ENCODE results near the gene FLG. TPM values are rescaled to one million over a fixed set of nuclear protein-coding genes. Genes with fewer than 3 reads are reported as not detected.

The FLG gene
- total RNA-seq, 1 experiment from 2014 or later: not detected

DNA sequence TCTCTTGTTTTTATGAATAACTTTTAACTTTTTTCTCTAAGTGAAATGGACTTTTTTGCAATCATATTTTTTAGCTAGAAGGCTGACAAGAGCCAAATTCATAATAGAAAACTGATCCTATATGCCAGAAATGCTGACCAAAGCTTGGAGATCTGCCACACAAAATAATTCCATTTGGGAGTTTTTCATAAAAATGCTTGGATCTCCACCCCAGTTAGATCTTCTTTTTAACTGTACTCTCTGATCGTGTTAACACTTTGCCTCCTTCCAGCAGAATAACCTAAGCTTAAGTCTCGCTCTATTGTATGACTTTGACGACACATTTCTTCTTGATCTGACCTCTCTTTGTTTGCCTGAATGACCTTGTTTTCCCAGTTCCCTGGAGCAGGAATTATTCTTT, 18.0 kb upstream of the FLG start (continued):
- TF ChIP-seq AFF4 (CRISPR knock-in tag; IDR thresholded peaks at IDR 0.05; ENCODE audit: borderline replicate concordance) (no peak), ZNF423 (CRISPR knock-in tag; IDR thresholded peaks at IDR 0.05) (no peak)

- Mint-ChIP-seq H3K4me1 (no peaks in the 10 kb centered on the region), H3K4me3 (no peak overlapping the region), H3K9me3 (peaks cover 51% of the 10 kb centered on the region), H3K27ac (no peak overlapping the region), H3K27me3 (ENCODE audit: low read depth) (no peaks in the 10 kb centered on the region; the same call in none of the 2 replicates), H3K36me3 (peaks cover 56% of the 10 kb centered on the region)
- ChIA-PET CTCF (interaction anchor here (1.1 kb wide), 1 partner anchor 12 kb away, joined by 3 read pairs; no protein-coding TSS in a partner anchor), POLR2A (no interaction called here)
- DNase-seq (ENCODE audit: low spot score): no peak
- TF ChIP-seq, protein P1, sequence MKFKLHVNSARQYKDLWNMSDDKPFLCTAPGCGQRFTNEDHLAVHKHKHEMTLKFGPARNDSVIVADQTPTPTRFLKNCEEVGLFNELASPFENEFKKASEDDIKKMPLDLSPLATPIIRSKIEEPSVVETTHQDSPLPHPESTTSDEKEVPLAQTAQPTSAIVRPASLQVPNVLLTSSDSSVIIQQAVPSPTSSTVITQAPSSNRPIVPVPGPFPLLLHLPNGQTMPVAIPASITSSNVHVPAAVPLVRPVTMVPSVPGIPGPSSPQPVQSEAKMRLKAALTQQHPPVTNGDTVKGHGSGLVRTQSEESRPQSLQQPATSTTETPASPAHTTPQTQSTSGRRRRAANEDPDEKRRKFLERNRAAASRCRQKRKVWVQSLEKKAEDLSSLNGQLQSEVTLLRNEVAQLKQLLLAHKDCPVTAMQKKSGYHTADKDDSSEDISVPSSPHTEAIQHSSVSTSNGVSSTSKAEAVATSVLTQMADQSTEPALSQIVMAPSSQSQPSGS (CRISPR knock-in tag; IDR thresholded peaks at IDR 0.05; ENCODE audit: borderline replicate concordance, low read depth): no peak
- TF ChIP-seq ARID4B (CRISPR knock-in tag; IDR thresholded peaks at IDR 0.05; ENCODE audit: borderline replicate concordance): no peak
- TF ChIP-seq TCF7 (CRISPR knock-in tag; IDR thresholded peaks at IDR 0.05; ENCODE audit: low read depth): no peak
- no peak for TF ChIP-seq ATF1 (CRISPR knock-in tag; IDR thresholded peaks at IDR 0.05)
- TF ChIP-seq E2F4 (CRISPR knock-in tag; IDR thresholded peaks at IDR 0.05; ENCODE audit: borderline replicate concordance, low read depth): no peak
- TF ChIP-seq ETV6 (CRISPR knock-in tag; IDR thresholded peaks at IDR 0.05): no peak
- no peak for TF ChIP-seq USF1 (CRISPR knock-in tag; IDR thresholded peaks at IDR 0.05)
- no peak for TF ChIP-seq NFATC4 (CRISPR knock-in tag; IDR thresholded peaks at IDR 0.05)
- no peak for ATAC-seq
Observed at GRCh38 chr1:152335399-152335798, 10.4 kb upstream of the FLG start.

DNA sequence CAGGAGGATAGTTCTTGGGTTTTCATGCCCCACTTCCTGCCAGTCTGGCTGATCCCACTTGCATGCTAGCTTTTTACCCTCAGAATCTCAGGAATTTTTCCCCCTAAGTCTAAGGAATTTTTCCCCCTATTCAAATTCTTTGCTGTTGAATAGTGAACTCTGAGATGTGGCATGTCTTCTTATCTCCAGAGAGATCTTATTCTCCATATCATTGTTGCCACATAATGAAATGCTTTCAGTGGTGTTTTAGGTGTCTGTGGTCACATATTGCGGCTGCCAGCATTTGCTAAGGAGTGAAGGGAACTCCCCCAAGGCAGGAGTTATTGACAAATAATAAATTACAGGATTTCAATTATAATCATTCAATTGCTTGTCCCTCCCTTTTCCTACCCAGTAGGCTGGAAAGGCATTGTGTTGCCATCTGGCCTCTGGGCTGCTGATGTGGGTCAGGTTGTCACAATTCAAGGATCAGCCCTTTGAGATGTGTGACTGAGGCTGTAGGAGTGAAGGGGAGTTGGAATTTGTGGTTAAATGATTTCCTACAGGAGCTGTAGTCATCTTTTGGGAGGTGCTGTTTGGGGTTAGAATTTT, 3.9 kb upstream of the FLG start:
- Mint-ChIP-seq H3K9me3 (peaks cover 33% of the 10 kb centered on the region), H3K27me3 (ENCODE audit: low read depth) (no peaks in the 10 kb centered on the region; the same call in none of the 2 replicates), H3K4me3 (no peak overlapping the region), H3K36me3 (peaks cover 45% of the 10 kb centered on the region), H3K4me1 (no peaks in the 10 kb centered on the region), H3K27ac (no peak overlapping the region)
- ChIA-PET POLR2A (no interaction called here), CTCF (no interaction called here)
- DNase-seq (ENCODE audit: low spot score) (no peak), ATAC-seq (no peak)
- TF ChIP-seq ZNF232 (CRISPR knock-in tag; IDR thresholded peaks at IDR 0.05) (no peak), STAT6 (CRISPR knock-in tag; conservative IDR thresholded peaks at IDR 0.05; ENCODE audit: low read depth) (no peak), CREM (CRISPR knock-in tag; IDR thresholded peaks at IDR 0.05) (no peak), ATF1 (CRISPR knock-in tag; IDR thresholded peaks at IDR 0.05) (no peak), FOXP1 (CRISPR knock-in tag; IDR thresholded peaks at IDR 0.05; ENCODE audit: borderline replicate concordance) (no peak), NFYB (CRISPR knock-in tag; conservative IDR thresholded peaks at IDR 0.05; ENCODE audit: low read depth) (no peak), ERG (CRISPR knock-in tag; IDR thresholded peaks at IDR 0.05) (no peak), ETV6 (CRISPR knock-in tag; IDR thresholded peaks at IDR 0.05) (no peak)

Measured in WTC11 (cell line).